Subcutaneous adipose tissue (tissue), 4 donors: ENCODE results near the gene SPRR2F. TPM values are rescaled to one million over a fixed set of nuclear protein-coding genes. Genes with fewer than 3 reads are reported as not detected.

Experiments used
- total RNA-seq, 4 donors: library from RNA; depleted of rRNA; stranded (reverse); fragments of >200 nt; gene quantifications; one replicate each; pipeline ENCODE4 v1.1.0, GENCODE V29; 2016
- TF ChIP-seq, protein P1 (sequence below): fragments of 450-650 bp; IDR thresholded peaks from one replicate; pipeline ENCODE4 v1.5.1; 2016; ENCODE audit warnings: low read depth, mild to moderate bottlenecking, control low read depth, antibody characterized with exemption, moderate library complexity

The SPRR2F gene
- total RNA-seq = not detected

- TF ChIP-seq, protein P1, sequence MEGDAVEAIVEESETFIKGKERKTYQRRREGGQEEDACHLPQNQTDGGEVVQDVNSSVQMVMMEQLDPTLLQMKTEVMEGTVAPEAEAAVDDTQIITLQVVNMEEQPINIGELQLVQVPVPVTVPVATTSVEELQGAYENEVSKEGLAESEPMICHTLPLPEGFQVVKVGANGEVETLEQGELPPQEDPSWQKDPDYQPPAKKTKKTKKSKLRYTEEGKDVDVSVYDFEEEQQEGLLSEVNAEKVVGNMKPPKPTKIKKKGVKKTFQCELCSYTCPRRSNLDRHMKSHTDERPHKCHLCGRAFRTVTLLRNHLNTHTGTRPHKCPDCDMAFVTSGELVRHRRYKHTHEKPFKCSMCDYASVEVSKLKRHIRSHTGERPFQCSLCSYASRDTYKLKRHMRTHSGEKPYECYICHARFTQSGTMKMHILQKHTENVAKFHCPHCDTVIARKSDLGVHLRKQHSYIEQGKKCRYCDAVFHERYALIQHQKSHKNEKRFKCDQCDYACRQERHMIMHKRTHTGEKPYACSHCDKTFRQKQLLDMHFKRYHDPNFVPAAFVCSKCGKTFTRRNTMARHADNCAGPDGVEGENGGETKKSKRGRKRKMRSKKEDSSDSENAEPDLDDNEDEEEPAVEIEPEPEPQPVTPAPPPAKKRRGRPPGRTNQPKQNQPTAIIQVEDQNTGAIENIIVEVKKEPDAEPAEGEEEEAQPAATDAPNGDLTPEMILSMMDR = no peak
Measured at GRCh38 chr1:153113416-153113815, at the start of gene SPRR2F. Gene SPRR2F (minus strand): TSS chr1:153113516. CDS start chr1:153112733, 783 bp downstream.

GRCh38 chr1:153155541-153155940 is 42.2 kb upstream of the SPRR2F start:
- TF ChIP-seq, protein P1 = no peak

- TF ChIP-seq, protein P1 = no peak
Measured at GRCh38 chr1:153152481-153152880, 39.2 kb upstream of the SPRR2F start.

DNA sequence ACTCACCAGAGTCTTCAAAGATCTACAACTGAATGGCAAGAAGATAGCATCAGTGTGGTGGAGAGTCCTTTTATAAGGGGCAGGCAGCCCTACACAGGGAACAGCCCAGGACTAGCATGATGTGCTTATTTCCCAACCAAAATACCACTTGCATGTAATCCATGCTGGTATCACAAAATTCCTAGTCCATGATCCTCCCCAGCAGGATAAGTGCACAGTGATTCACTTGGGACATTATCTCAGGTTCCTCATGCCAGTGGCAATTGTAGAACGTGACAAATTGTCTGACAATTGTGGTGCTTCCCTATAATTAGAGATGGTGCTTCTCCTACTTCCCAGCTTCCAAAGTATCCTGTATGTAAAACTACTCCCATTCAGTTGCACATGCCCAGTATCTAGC is 37.5 kb upstream of the SPRR2F start, which contains the start of gene SPRR2G:
SPRR2G (minus strand) TSS at position 45 of the 400 bp plus-strand sequence. CDS start 780 bp downstream, outside the sequence.
- TF ChIP-seq, protein P1 = no peak

DNA sequence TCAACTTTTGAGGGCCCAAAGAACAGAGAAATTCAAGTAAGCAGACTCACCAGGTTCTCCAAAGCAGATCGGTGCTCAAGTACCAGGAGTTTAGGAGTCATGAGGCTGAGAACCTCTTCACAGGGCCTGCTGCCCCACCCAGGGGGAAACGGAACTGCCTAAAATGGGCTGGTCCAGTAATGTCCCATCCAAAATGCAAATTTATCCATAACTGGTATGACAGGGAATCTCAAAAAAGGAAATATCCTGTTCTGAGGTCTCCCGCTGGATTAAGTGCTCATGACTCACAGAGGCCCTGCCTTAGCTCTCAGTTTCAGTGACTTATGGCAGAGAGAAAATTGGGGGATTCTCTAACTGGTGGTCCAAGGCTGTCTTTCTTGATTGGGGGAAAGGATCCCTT is 28.1 kb upstream of the SPRR2F start:
- TF ChIP-seq, protein P1 = no peak

GRCh38 chr1:153140484-153140883 is 27.2 kb upstream of the SPRR2F start:
- TF ChIP-seq, protein P1 = no peak

GRCh38 chr1:153133743-153134142 is 20.4 kb upstream of the SPRR2F start:
- TF ChIP-seq, protein P1 = no peak

DNA sequence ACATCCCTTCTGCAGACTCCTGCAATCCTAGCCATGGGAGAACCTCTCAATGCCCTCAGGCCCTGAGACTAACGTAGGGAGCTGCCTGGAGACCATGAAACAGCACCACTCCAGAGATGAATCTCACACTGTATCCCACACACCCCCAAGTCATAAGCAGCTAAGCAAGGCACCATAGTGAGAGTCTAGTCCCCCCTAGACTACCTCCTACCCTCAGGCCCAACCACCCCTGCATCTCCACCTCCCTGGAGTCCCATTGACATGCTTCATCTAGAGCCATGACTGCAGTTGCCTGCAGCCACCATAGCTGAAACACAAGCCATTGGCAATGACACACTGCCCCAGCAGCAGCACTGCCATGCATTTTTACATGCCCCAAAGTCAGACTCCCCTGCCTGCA is 20.0 kb upstream of the SPRR2F start:
- TF ChIP-seq, protein P1 = no peak
